ENCODE measurements around the gene EAF2.
"Not testable (repeated sequence)": the region's sequence is repeated elsewhere in the genome, so short reads cannot be mapped to it uniquely, and the experiment has no call there.

The EAF2 gene

GRCh38 chr3:121834671-121835464 is at the start of gene EAF2, which contains the start of gene IQCB1:
Gene EAF2, plus strand, starts transcription at chr3:121835209. Its CDS starts 77 bp downstream, at chr3:121835286.
Gene IQCB1, minus strand, starts transcription at chr3:121835060. Its CDS starts 6,100 bp downstream, at chr3:121828960.
- DNase-seq = peak; percentile 65

GRCh38 chr3:121786485-121786884 is 48.5 kb upstream of the EAF2 start:
- no peak for DNase-seq

- no peak for DNase-seq
These were observed 41.9 kb upstream of the EAF2 start for GRCh38 chr3:121793078-121793477.

GRCh38 chr3:121794264-121794983 is 40.6 kb upstream of the EAF2 start:
- no peak for DNase-seq

GRCh38 chr3:121796970-121797369 is 38.0 kb upstream of the EAF2 start:
- DNase-seq = no peak

- DNase-seq = no peak
These were observed 34.1 kb upstream of the EAF2 start for GRCh38 chr3:121800906-121801305.

- DNase-seq = no peak
These were observed 31.2 kb upstream of the EAF2 start for GRCh38 chr3:121803771-121804320.

- DNase-seq = no peak
These were observed 25.8 kb upstream of the EAF2 start for GRCh38 chr3:121809249-121809648.

- no peak for DNase-seq
These were observed 17.3 kb upstream of the EAF2 start for GRCh38 chr3:121817753-121818152.

GRCh38 chr3:121818578-121818977 is 16.4 kb upstream of the EAF2 start:
- no peak for DNase-seq

GRCh38 chr3:121819236-121819635 is 15.8 kb upstream of the EAF2 start:
- DNase-seq = no peak

GRCh38 chr3:121821421-121822199 is 13.4 kb upstream of the EAF2 start:
- DNase-seq = no peak

GRCh38 chr3:121822973-121823372 is 12.0 kb upstream of the EAF2 start:
- DNase-seq = no peak

- no peak for DNase-seq
These were observed 795 bp upstream of the EAF2 start for GRCh38 chr3:121834157-121834670.

- DNase-seq = no peak
These were observed 424 bp downstream of the EAF2 start for GRCh38 chr3:121835465-121835801.

- no peak for DNase-seq
These were observed 1.1 kb downstream of the EAF2 start for GRCh38 chr3:121836064-121836463.

GRCh38 chr3:121836481-121836880 is 1.5 kb downstream of the EAF2 start:
- no peak for DNase-seq

GRCh38 chr3:121839962-121840361 is 5.0 kb downstream of the EAF2 start:
- no peak for DNase-seq

- DNase-seq = no peak
These were observed 9.9 kb downstream of the EAF2 start for GRCh38 chr3:121844892-121845291.

- no peak for DNase-seq
These were observed 17.2 kb downstream of the EAF2 start for GRCh38 chr3:121852256-121852655.

- DNase-seq = no peak
These were observed 20.5 kb downstream of the EAF2 start for GRCh38 chr3:121855555-121855954.

GRCh38 chr3:121857778-121858177 is 22.8 kb downstream of the EAF2 start:
- DNase-seq = not testable (repeated sequence)

GRCh38 chr3:121863247-121863646 is 28.2 kb downstream of the EAF2 start:
- not testable (repeated sequence) for DNase-seq

Data from NCI-H1417 treated with DMSO at 0.1 percent for 48 hours (cell line).